ENCODE measurements around the gene DOP1A.

DOP1A gene, protein sequence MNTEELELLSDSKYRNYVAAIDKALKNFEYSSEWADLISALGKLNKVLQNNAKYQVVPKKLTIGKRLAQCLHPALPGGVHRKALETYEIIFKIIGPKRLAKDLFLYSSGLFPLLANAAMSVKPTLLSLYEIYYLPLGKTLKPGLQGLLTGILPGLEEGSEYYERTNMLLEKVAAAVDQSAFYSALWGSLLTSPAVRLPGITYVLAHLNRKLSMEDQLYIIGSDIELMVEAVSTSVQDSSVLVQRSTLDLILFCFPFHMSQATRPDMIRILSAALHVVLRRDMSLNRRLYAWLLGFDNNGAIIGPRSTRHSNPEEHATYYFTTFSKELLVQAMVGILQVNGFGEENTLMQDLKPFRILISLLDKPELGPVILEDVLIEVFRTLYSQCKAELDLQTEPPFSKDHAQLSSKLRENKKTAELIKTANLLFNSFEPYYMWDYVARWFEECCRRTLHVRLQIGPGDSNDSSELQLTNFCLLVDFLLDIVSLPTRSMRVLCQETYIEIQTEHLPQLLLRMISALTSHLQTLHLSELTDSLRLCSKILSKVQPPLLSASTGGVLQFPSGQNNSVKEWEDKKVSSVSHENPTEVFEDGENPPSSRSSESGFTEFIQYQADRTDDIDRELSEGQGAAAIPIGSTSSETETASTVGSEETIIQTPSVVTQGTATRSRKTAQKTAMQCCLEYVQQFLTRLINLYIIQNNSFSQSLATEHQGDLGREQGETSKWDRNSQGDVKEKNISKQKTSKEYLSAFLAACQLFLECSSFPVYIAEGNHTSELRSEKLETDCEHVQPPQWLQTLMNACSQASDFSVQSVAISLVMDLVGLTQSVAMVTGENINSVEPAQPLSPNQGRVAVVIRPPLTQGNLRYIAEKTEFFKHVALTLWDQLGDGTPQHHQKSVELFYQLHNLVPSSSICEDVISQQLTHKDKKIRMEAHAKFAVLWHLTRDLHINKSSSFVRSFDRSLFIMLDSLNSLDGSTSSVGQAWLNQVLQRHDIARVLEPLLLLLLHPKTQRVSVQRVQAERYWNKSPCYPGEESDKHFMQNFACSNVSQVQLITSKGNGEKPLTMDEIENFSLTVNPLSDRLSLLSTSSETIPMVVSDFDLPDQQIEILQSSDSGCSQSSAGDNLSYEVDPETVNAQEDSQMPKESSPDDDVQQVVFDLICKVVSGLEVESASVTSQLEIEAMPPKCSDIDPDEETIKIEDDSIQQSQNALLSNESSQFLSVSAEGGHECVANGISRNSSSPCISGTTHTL (N-terminal part only)

DNA sequence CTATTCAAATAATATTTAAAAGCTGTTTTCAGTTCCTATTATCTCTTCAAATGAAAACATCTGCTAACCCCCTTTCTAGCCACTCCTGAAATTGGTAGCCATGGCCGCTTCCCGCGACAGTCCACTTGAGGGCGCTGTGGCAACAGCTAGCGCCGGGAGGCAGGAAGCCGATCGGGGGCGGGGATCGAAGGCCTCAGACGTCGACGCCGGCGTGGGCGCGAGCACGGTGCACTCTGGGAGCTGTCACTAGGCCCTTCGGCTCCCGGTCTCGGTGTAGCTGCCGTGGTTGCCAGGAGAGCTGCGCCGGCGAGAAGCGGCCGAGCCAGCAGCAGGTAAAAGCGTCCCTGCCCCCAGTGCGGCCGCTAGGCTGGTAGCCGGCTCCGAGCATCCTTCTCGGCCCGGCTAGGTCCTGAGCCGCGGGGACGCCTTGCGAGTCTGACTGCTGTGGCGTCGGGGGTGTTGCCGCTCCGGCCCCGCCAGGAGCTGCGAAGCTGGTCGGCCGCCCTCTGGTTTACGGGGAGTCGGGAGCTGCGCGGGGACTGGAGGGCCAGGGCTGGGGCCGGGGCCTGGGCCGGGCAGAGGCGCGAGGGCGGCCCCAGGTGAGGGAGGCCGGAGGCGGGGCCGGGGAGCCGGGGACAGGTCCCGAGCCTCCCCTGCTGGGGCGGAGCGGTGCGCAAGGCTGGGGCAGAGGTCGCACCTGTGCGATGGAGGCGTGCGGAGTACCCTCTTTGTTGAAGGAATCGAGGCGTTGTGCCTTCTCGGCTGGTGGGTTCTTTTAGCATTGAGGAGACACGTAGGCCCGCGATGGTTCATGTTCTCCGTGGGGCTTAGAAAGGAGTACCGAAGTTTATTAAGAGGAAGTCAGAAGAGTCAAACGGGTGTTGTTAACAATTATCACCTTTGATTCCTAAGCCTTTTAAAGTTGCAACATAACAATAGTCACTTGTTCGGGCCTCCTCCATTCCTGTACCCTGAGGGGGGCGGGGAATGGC lies at the start of gene DOP1A:
DOP1A (plus strand) TSS at position 224 of the 992 bp plus-strand sequence. CDS start 29,307 bp downstream, outside the sequence.
- peak; percentile 98 for DNase-seq

DNA sequence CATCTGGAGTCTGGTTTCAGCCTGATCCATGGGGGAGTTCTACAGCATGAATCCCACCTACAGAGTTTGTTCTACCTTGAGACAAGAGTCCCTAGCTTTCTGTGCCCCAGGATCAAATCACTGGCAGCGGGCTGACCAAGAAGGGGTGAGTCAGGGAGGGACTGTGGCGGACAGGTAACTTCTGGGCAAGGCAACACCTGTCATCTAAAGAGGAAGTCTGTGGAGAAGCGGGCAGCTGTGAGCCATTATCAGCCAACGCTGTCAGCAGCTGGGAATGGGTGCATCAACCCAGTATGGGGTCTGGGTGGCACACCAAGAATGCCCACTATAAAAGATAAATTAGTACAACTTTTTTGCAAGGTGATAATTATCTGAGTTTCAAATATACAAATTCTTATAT lies 47.7 kb upstream of the DOP1A start:
- peak; percentile 89 for DNase-seq

DNA sequence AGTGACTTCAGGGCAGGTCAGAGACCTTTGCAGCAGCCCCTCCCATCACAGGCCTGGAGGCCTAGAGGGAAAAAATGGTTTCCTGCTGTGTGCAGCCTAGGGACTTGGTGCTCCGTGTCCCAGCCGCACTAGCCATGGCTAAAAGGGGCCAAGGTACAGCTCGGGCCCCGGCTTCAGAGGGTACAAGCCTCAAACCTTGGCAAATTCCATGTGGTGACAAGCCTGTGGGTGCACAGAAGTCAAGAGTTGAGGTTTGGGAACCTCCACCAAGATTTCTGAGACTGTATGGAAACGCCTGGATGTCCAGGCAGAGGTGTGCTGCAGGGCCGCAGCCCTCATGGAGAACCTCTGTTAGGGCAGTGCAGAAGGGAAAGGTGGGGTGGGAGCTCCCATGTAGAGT lies 35.8 kb upstream of the DOP1A start:
- no peak for DNase-seq

DNA sequence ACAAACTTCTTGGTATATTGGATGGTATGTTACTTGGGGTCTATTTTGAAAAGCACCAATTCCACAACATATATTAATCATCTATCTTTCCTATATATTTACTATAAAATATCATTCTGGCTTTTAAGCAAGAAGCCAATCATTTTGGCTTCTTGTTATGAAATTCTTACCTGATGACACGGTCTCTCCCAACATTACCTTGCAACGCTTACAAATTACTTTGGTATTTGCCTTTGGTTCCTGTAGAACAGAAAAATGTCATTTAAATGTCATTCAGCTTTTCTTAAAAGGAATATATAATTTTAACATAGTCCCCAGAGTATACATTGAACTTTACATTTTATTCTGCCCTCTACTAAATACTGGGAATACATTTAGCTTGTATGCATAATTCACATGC lies 29.2 kb upstream of the DOP1A start:
- DNase-seq, result no peak

DNA sequence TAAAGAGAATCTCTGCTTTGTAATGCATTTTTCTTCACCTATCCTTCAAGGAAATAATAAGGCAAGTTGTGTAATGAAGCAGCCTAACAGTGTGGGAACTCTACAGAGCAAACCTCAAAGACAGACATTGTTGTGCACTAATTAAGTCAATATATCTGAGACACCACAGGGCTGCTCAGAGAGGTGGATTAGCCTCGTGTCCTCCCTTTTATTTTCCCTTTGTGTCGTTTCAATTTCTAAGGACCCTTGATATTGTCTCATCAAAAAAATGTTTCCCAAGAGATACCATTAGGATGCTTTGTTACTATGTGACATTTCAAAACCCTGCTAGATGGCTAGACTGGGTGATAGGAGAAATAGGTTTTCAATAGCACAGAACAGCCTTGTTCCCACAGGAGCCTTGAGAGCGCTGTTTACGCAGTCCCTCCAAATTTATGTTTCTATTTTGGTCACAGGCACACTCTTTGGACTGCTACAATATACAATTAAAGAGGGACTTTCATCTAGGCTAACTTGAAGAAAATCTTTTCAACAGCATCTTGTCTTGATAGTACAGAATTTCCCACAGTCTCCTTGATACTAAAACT lies 24.9 kb upstream of the DOP1A start:
- no peak for DNase-seq

DNA sequence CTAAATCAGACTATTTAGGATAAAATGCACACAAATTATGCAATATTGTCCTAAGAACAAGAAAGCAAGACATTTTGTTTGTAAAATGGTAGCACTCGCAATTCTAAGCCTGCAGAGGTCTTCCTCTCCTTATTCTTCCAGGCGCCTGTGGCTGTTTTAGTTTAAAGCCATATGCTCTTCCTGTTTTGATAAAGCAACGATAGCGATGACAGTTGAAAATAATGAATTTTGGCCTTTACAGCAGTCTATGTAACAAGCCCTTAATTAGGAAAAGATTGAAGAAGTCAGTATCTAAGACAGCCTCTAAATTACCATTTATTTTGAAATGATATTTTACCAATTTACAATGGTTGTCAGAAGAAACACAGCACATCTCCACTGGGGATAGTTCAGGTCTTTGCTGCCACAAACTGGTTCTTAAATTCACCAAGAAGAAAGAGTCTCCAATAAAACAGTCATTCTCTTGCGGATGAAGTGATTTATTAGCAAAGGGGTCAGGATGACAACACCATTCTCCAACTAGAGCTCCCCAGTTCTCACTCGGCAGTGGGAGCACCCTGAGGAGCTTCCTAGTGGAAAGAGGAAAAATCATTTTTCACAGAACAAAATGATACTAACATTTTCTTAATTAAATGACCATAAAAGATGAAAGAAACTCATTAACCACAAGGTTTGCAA lies 23.2 kb upstream of the DOP1A start:
- no peak for DNase-seq

DNA sequence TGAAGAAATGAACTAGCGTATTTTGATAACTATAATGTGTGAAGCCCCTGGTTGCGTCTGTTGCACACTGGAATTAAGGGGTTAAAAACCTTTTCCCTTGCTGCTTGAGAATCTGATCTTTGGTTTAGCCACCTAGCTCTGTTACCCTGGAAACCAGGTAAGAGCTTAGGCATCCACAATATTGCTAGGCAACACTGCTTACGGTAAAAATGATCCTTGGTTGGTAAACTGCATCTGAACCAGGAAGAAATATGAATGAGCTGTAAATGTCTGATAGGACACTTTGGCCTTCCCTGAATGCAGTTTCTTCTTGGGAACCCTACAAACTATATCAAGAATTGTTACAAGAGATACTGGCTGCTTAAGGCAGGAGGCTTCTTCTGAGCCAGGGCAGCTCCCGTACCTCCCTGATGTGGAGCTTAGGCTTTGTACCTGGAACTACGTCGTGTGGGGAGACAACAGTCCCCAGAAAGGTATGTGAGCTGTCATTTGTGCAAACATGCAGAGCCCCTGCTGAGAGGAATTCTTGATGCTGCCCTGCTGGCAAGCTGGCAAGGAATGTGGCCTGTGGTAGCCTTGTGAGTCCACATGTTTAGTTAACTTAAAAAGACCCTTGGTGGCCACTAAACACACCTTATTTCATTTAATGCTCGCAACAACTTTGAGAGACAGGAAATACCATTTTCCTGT lies 20.3 kb upstream of the DOP1A start:
- DNase-seq, result peak; percentile 22

DNA sequence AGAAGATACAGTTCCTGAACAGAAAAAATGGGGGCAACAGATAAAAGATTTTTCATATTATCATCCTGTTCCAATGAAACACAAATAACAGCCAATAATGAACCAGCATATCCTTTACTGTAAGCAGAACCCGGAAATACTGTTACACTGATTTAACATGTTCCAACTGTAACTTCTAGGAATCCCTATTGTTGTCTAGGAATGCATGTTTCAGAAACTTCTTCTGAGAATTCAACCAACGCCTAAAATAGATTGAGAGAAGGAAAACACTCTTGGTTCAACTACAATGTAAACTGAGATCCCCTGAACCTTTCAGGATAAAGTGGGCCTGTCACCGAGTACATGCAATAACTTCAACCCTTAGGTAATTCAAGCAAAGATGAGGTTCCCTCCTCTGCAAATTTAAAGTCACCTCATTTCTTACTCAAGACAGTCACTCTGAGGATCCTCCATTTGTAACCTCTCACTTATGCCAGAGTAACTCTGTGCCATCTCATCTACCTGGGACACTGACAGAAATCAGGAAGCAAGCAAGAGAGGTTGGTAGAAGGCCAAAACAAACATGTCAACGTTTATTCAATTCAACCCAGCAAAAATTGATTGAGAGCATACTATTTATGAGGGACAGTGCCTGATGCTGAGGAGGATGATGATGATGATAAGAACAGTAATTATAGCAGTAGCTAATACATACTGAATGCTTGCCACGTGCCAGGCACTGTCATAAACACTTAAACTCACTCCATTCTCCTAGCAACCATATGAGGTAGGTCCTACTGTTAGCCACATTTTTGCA lies 15.9 kb upstream of the DOP1A start:
- peak; percentile 83 for DNase-seq

DNA sequence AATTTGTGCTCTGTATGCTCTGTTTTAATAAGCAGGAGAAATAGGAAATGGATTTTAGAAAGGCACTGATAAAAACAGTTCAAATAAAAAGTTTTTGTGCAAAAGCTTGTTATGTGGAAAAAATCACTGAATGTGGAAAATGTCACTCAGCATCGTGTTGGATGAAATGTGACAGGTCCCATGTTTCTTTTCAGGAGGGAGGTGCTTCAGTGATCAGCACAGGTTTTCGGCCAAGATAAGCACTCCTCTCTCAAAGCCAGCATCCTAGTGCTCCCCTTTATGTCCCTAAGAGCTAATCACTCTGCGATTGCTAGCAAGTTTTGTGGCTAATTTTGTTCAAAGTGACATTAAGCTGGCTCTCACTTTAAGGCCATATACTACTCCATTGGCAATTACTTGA lies 13.8 kb upstream of the DOP1A start:
- no peak for DNase-seq

DNA sequence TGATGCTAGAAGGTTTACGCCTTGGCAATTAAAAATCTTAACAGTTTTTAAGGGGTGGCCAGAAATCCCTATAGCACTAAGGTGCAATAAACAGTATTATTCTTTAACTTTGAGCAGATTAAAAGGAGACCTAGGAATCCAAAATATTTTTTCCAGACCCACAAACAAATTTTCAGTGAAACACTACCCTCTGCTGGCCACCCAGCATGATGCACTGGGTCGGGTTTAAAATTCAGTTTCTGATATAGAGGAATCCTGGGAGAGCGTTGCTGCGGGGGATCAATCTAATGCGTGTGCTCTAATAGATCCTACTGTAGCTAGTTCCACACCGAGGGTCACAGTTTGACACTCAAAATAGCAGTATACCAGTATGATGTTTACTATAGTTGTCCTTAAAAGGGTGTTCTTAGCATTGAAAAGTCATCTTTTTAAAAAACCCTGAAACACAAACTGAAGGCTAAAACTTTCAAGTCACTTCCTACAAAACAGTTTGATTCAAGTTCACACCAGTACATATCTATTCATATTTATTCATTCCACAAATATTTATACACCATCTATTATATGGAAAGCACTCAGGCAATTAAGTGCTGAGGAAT lies 12.0 kb upstream of the DOP1A start:
- peak; percentile 58 for DNase-seq

DNA sequence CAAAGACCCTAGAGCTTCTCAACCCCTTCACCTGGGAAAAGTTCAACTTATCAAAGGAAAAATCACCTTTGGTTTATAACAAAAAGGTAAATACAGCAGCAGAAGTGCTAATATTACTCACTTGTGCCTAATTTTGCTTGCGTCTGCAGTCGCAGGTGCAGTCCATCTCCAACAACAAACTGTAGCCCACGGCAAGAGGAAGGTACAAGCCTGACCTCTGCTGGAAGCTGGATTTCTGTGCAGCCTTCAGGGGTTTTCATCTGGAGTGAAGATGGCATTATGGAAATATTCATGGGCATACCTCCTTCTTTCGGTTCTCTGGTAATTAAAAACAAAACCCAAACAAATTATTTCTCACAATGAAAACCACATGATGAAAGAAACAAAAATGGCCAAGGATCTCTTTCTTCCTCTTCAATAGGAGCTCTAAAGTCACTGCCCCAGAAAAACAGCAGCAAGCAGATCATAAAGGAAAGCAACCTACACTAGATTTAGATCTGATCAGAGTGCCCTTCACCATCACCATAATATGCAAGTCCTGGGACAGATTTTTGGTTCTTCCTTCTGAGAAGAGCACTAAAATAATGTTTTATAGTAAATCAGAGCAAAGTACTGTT lies 9.7 kb upstream of the DOP1A start:
- peak; percentile 76 for DNase-seq

DNA sequence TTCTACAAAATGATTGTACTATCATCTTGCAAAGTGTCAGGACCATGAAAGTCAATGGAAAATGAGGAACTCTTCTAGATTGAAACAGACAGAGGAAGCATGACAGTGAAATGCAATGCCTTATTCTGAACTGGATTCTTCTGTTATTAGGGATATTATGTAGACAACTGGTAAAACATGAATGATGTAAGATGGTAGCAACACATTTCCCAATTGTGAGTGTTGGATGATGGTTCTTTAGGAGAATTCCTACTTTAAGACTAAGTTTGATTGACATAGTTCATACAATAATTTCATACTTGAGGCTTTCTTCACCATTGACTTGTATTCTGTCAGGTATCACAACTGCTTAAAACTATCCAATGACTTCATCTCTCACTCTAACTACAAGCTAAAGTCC lies 6.3 kb upstream of the DOP1A start:
- no peak for DNase-seq

DNA sequence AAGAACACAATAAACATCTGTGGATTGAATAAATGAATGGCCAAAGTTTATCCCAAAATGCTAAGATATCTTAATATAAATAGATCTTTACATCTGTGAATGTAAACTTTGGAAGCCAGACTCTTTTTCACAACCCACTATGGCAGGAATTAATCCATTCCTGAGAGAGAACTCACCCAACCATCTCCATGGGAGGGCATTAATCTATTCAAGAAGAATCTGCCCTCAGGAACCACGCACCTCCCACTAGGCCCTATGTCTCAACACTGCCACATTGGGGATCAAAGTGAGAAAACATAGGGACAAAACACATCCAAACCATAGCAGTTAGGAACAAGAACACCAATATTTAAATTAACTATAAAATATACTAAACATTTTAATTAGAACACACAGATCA lies 5.2 kb upstream of the DOP1A start:
- peak; percentile 7 for DNase-seq

DNA sequence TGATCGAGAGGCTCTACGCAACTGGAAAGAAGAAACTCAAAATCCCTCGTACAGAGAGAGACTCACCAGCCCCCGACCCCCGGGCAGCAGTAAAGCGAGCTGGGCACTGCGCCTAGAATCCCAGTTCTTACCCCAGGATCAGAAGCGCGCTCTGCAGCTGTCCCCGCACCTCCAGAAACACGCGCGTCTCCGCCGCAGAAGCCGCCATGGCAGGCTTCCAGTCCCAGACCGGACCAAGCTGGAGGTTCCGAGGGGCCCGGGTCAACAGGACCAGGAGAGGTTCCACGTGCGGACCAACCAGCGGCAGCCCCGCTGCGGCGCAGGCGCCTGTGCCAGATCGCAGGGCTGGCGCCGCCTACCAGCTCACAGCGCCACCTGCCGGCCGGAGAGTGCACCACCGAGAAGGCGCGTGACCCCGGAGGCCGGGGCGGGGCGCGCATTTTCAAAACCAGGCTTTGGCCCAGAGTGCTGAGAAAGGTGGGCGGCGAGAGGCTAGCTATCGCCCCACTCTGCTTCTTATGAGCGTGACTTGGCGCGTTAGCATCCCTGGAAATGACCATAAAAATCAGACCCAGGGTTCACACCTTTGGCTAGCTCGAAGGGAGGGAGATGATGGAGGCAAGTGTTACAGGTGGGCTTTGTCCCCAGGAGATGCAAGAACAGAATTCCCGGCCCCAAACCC lies 1.8 kb upstream of the DOP1A start, which contains the start of gene UBE3D:
UBE3D (minus strand) TSS at position 331 of the 682 bp plus-strand sequence; CDS start at position 208, 123 bp downstream.
- peak; percentile 91 for DNase-seq

DNA sequence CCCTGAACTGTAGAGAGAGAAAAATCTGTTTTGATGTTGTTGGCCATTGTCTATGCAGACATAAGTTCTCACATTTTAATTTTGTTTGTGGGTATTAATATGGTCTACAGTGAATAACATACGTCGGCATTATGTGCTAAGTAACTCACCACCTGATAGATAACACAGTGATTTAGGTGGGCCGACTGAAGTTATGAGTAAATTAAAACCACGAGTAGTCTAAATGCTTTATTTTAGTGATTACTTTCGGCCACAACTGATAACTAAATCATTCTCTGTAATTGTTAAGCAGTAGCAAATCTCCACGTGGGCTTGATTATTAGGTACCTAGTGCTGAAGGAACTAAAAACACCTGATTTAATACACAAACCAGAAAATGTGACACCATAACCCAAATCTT lies 1.1 kb downstream of the DOP1A start:
- peak; percentile 18 for DNase-seq

DNA sequence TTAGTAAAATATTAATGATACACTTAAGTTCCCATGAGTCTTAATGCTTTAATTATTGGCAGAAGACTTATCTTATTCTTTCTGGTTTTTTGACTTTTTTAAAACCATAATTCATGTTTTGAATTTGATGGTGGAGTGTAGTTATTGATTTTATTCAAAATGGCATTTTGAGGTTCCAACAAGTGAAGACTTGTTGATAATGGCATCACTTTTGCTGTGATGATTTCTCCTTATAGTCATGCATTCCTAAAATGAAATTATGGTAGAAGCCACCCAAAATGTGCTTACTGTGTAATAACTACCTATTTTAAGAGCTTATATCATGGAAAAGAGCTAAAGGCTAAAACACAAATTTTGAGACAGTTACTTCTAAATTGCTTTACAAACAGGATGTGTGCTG lies 2.2 kb downstream of the DOP1A start:
- DNase-seq, result no peak

DNA sequence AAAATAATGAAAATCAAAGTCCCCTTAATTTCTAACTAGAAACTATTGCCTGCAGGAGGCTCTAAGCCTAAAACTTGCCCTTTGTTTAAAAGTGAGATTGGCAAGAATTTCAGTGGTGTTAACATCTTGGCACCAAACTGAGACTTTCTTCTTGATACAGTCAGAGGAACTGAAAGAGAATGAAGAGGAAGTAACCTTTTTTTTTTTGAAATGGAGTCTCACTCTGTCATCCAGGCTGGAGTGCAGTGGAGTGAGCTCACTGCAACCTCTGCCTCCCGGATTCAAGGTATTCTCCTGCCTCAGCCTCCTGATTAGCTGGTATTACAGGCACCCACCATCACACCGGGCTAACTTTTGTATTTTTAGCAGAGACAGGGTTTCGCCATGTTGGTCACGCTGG lies 3.6 kb downstream of the DOP1A start:
- DNase-seq, result no peak

DNA sequence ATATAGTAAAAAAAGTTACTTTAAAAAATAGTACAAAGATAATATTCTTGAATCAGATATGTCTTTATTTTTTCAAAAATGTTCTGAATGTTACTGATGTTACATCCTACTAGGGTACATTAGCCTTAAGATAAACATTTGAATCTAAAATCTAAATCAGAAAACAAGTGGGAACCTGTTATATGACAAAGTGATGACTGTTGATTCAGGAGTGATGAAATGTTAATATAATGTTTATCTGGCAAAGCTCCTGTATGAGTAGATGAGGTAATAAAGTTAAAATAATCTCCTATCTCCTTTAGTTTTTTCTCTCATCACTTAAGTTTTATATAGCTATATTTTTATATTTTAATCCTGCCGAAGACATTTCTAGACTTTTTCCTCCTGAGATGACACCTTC lies 4.2 kb downstream of the DOP1A start:
- no peak for DNase-seq
